ENCODE results near the gene OR1J4. TPM values are rescaled to one million over a fixed set of nuclear protein-coding genes. Genes with fewer than 3 reads are reported as not detected.
"Not testable (repeated sequence)": the region's sequence is repeated elsewhere in the genome, so short reads cannot be mapped to it uniquely, and the experiment has no call there.

The OR1J4 gene
- total RNA-seq, 1 donor from 2014 or later: not detected

DNA sequence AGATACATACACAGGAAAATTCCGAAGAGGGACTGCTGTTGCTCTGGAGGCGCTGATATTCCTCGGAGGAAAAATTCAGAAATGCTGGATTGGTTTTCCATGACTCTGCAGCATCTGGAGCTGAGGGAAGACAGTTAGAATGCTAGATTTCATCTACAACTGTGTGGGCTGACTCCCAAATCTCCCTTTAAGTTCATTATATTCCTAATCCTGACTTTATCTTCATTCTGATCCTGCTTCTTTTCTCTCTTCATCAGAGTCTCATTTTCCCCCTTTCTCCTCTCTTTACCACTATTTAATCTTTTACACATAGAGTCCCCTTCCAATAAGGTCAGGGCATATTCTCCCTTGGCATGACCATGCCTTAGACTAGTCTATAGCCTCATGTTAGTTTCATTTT is 8.3 kb downstream of the OR1J4 start, which contains the start of gene OR1N1:
Gene OR1N1, minus strand, starts transcription at position 101 of the 400 bp plus-strand sequence. Its CDS starts 0 bp downstream, at position 101.
- Mint-ChIP-seq H3K9me3 (peaks cover 84% of the 10 kb centered on the region), H3K27me3 (ENCODE audit: low read depth) (no peaks in the 10 kb centered on the region), H3K27ac (no peak within 1 kb of the TSS), H3K36me3 (peaks cover 2% of the 10 kb centered on the region), H3K4me1 (no peaks in the 10 kb centered on the region), H3K4me3 (no peak within 1 kb of the TSS)
- TF ChIP-seq, protein P1, sequence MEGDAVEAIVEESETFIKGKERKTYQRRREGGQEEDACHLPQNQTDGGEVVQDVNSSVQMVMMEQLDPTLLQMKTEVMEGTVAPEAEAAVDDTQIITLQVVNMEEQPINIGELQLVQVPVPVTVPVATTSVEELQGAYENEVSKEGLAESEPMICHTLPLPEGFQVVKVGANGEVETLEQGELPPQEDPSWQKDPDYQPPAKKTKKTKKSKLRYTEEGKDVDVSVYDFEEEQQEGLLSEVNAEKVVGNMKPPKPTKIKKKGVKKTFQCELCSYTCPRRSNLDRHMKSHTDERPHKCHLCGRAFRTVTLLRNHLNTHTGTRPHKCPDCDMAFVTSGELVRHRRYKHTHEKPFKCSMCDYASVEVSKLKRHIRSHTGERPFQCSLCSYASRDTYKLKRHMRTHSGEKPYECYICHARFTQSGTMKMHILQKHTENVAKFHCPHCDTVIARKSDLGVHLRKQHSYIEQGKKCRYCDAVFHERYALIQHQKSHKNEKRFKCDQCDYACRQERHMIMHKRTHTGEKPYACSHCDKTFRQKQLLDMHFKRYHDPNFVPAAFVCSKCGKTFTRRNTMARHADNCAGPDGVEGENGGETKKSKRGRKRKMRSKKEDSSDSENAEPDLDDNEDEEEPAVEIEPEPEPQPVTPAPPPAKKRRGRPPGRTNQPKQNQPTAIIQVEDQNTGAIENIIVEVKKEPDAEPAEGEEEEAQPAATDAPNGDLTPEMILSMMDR (IDR thresholded peaks at IDR 0.05; ENCODE audit: unreplicated experiment): no peak
- no peak for DNase-seq (ENCODE audit: low spot score in 2 of 2, unreplicated experiment in 2 of 2)

DNA sequence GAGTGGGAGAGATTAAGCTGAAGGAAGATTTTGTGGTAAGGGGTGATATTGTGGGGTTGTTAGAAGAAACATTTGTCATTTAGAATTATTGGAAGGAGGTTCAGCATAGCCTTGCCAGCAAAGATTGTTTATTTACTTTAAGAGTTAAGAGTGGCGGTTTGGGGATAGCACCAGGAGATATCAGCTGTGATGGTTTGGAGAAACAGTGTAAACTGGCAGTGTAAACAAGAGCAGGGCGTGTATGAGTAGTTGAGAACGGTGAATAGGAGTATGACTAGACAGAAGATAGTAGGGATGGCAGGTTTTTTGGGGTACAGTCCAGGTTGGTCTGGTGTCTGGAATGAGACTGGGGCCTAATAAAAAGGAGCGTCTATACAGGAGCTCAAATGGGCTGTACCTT is 12.2 kb downstream of the OR1J4 start:
- not testable (repeated sequence) for H3K4me1 Mint-ChIP-seq; DNase-seq (ENCODE audit: low spot score in 2 of 2, unreplicated experiment in 2 of 2); H3K36me3 Mint-ChIP-seq; H3K4me3 Mint-ChIP-seq; H3K27me3 Mint-ChIP-seq (ENCODE audit: low read depth); H3K27ac Mint-ChIP-seq
- peaks cover 91% of the 10 kb centered on the region for H3K9me3 Mint-ChIP-seq

DNA sequence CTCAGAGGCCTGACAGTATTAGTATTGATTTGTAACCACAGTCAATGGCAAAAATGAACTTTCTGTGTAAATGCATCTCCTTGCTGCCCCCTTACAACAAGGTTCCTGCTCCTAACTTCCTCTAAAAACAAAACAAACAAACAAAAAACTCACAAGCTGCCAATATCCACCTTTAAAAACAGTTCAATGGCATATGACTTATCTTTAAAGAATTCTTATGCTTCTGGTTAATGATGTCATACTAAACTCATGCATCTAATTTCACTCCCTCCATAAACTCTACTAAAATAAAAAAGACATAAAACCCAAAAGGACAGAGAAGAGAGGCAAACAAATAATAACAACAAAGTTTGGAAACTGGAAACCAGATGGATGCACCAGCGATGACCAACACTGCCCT is 17.2 kb downstream of the OR1J4 start:
- Mint-ChIP-seq H3K4me3 (no peak overlapping the region), H3K9me3 (peaks cover 71% of the 10 kb centered on the region), H3K27me3 (ENCODE audit: low read depth) (no peaks in the 10 kb centered on the region), H3K36me3 (no peaks in the 10 kb centered on the region), H3K27ac (no peak overlapping the region), H3K4me1 (no peaks in the 10 kb centered on the region)
- no peak for DNase-seq (ENCODE audit: low spot score in 2 of 2, unreplicated experiment in 2 of 2)
- TF ChIP-seq, protein P1 (IDR thresholded peaks at IDR 0.05; ENCODE audit: unreplicated experiment): no peak

DNA sequence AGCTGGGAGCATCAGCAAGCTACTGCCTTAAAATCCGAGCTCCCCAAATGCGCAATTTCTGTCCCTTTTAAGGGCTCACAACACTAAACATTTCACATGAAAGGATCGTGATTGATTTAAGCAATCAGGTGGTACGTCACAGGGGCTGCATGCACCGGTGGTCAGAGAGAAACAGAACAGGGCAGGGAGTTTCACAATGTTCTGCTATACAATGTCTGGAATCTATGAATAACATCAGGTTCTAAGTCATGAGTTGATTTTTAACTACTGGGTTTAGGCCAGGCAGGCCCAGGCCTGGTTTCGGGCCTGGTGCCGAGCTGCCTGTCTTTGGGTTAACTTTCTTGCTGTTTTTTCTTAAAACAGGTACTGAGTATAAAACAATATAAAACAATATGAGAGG is 18.1 kb downstream of the OR1J4 start:
- H3K9me3 Mint-ChIP-seq: peaks cover 75% of the 10 kb centered on the region
- DNase-seq (ENCODE audit: low spot score in 2 of 2, unreplicated experiment in 2 of 2); H3K27ac Mint-ChIP-seq; H3K4me1 Mint-ChIP-seq; H3K4me3 Mint-ChIP-seq; H3K27me3 Mint-ChIP-seq (ENCODE audit: low read depth); H3K36me3 Mint-ChIP-seq: not testable (repeated sequence)

DNA sequence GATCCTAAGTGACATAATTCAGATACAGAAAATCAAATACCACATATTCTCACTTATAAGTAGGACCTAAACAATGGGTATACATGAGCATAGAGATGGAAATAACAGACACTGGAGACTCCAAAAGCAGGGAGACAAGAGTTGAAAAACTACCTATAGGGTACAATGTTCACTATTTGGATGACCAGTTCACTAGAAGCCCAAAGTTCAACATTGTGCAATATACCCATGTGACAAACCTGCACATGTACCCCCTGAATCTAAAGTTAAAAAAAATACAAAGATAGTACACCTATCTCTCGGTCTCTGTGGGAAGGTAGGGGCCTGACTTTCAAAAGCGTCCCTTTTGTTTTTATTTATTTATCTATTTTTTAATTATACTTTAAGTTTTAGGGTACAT is 19.8 kb downstream of the OR1J4 start:
- no peak for DNase-seq (ENCODE audit: low spot score in 2 of 2, unreplicated experiment in 2 of 2)
- TF ChIP-seq, protein P1 (IDR thresholded peaks at IDR 0.05; ENCODE audit: unreplicated experiment): no peak
- no peaks in the 10 kb centered on the region for H3K36me3 Mint-ChIP-seq
- H3K4me3 Mint-ChIP-seq: no peak overlapping the region
- peaks cover 71% of the 10 kb centered on the region for H3K9me3 Mint-ChIP-seq
- no peaks in the 10 kb centered on the region for H3K27me3 Mint-ChIP-seq (ENCODE audit: low read depth)
- no peaks in the 10 kb centered on the region for H3K4me1 Mint-ChIP-seq
- no peak overlapping the region for H3K27ac Mint-ChIP-seq

DNA sequence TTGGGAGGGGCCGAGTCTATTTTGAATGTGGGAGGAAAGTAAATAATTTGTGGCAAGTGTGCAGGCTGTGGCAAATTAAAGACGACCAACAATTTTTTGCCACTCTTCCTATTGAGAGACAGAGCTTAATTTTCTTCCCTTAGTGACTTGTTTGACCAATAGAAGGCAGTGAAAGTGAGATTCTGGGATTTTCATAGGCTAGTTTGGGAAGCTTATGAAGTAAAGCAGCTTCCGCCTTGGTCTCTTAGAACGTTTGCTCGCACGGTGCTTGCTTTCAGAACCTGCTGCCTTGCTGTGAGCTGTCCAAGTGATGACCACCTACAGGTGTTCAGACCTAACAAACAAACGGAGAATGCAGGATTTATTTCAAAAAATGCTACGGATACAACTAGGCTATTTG is 27.3 kb downstream of the OR1J4 start:
- no peaks in the 10 kb centered on the region for H3K4me1 Mint-ChIP-seq
- H3K9me3 Mint-ChIP-seq: peaks cover 74% of the 10 kb centered on the region
- no peaks in the 10 kb centered on the region for H3K27me3 Mint-ChIP-seq (ENCODE audit: low read depth)
- no peak overlapping the region for H3K4me3 Mint-ChIP-seq
- H3K36me3 Mint-ChIP-seq: no peaks in the 10 kb centered on the region
- H3K27ac Mint-ChIP-seq: no peak overlapping the region
- no peak for DNase-seq (ENCODE audit: low spot score in 2 of 2, unreplicated experiment in 2 of 2)
- TF ChIP-seq, protein P1 (IDR thresholded peaks at IDR 0.05; ENCODE audit: unreplicated experiment): no peak

DNA sequence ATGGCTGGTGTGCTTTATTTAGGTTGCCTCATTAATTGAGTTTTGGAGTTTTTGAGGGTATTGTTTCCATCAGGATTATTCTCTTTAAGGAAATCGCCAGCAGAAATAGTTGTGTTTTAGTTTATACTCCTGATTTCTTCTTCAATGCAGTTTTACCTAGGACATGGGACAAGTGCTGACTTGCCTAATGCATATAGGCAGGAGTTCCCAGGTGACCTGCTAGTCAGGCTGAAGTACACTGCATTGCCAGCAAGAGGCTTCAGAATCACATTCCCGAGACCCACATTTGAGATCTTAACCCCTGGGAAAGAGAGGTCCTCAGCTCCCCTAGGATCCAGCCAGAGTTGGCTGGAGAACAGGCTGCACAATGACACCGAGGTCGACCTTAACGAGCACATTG is 32.4 kb downstream of the OR1J4 start:
- H3K4me1 Mint-ChIP-seq: no peaks in the 10 kb centered on the region
- peaks cover 76% of the 10 kb centered on the region for H3K9me3 Mint-ChIP-seq
- H3K27ac Mint-ChIP-seq: no peak overlapping the region
- DNase-seq (ENCODE audit: low spot score in 2 of 2, unreplicated experiment in 2 of 2): no peak
- H3K27me3 Mint-ChIP-seq (ENCODE audit: low read depth): no peaks in the 10 kb centered on the region
- H3K36me3 Mint-ChIP-seq: no peaks in the 10 kb centered on the region
- TF ChIP-seq, protein P1 (IDR thresholded peaks at IDR 0.05; ENCODE audit: unreplicated experiment): no peak
- no peak overlapping the region for H3K4me3 Mint-ChIP-seq

Data from mesothelial cell of epicardium (in vitro differentiated cells).